ENCODE results near the gene GDPD1.
"Not testable (repeated sequence)": the region's sequence is repeated elsewhere in the genome, so short reads cannot be mapped to it uniquely, and the experiment has no call there.

GDPD1 gene

GRCh38 chr17:59193336-59193862 lies 26.9 kb upstream of the GDPD1 start:
- no peaks in the 10 kb centered on the region for H3K9me3 ChIP-seq (ENCODE audit: control insufficient read depth in 1 of 2, low read length in 2 of 2)
- H3K27me3 ChIP-seq (ENCODE audit: low read depth, low read length): no peaks in the 10 kb centered on the region
- no peak overlapping the region for H3K4me3 ChIP-seq (ENCODE audit: low read depth in 1 of 2, low read length in 2 of 2)
- H3K27ac ChIP-seq (ENCODE audit: low read length): no peak overlapping the region
- H3K4me1 ChIP-seq (ENCODE audit: control insufficient read depth in 1 of 2, insufficient read depth in 2 of 2, low read length in 2 of 2): no peaks in the 10 kb centered on the region
- no peaks in the 10 kb centered on the region for H3K36me3 ChIP-seq (ENCODE audit: control insufficient read depth in 1 of 2, insufficient read depth in 2 of 2, low read length in 2 of 2)

- Histone ChIP-seq H3K36me3 (ENCODE audit: control insufficient read depth in 1 of 2, insufficient read depth in 2 of 2, low read length in 2 of 2) (no peaks in the 10 kb centered on the region), H3K9me3 (ENCODE audit: control insufficient read depth in 1 of 2, low read length in 2 of 2) (no peaks in the 10 kb centered on the region), H3K4me1 (ENCODE audit: control insufficient read depth in 1 of 2, insufficient read depth in 2 of 2, low read length in 2 of 2) (no peaks in the 10 kb centered on the region), H3K27me3 (ENCODE audit: low read depth, low read length) (no peaks in the 10 kb centered on the region), H3K27ac (ENCODE audit: low read length) (no peak overlapping the region), H3K4me3 (ENCODE audit: low read depth in 1 of 2, low read length in 2 of 2) (no peak overlapping the region)
These were observed 20.9 kb upstream of the GDPD1 start for GRCh38 chr17:59199398-59199797.

- Histone ChIP-seq H3K9me3 (ENCODE audit: control insufficient read depth in 1 of 2, low read length in 2 of 2) (no peaks in the 10 kb centered on the region), H3K27ac (ENCODE audit: low read length) (no peak overlapping the region), H3K36me3 (ENCODE audit: control insufficient read depth in 1 of 2, insufficient read depth in 2 of 2, low read length in 2 of 2) (no peaks in the 10 kb centered on the region), H3K27me3 (ENCODE audit: low read depth, low read length) (no peaks in the 10 kb centered on the region), H3K4me1 (ENCODE audit: control insufficient read depth in 1 of 2, insufficient read depth in 2 of 2, low read length in 2 of 2) (no peaks in the 10 kb centered on the region), H3K4me3 (ENCODE audit: low read depth in 1 of 2, low read length in 2 of 2) (no peak overlapping the region)
These were observed 18.0 kb upstream of the GDPD1 start for GRCh38 chr17:59202320-59202719.

GRCh38 chr17:59219370-59219769 lies 941 bp upstream of the GDPD1 start:
- Histone ChIP-seq H3K27ac (ENCODE audit: low read length) (no peak overlapping the region), H3K4me3 (ENCODE audit: low read depth in 1 of 2, low read length in 2 of 2) (peak overlapping the region in 1 of 2 donors; percentile 99), H3K9me3 (ENCODE audit: control insufficient read depth in 1 of 2, low read length in 2 of 2) (no peaks in the 10 kb centered on the region), H3K27me3 (ENCODE audit: low read depth, low read length) (no peaks in the 10 kb centered on the region), H3K4me1 (ENCODE audit: control insufficient read depth in 1 of 2, insufficient read depth in 2 of 2, low read length in 2 of 2) (peaks cover 0 to 5% of the 10 kb centered on the region in 2 donors), H3K36me3 (ENCODE audit: control insufficient read depth in 1 of 2, insufficient read depth in 2 of 2, low read length in 2 of 2) (peaks cover 0 to 6% of the 10 kb centered on the region in 2 donors)

- no peaks in the 10 kb centered on the region for H3K36me3 ChIP-seq (ENCODE audit: control insufficient read depth in 1 of 2, insufficient read depth in 2 of 2, low read length in 2 of 2)
- H3K4me1 ChIP-seq (ENCODE audit: control insufficient read depth in 1 of 2, insufficient read depth in 2 of 2, low read length in 2 of 2): peaks cover 0 to 5% of the 10 kb centered on the region in 2 donors
- peak overlapping the region; percentile 7 for H3K27ac ChIP-seq (ENCODE audit: low read length)
- no peaks in the 10 kb centered on the region for H3K9me3 ChIP-seq (ENCODE audit: control insufficient read depth in 1 of 2, low read length in 2 of 2)
- no peaks in the 10 kb centered on the region for H3K27me3 ChIP-seq (ENCODE audit: low read depth, low read length)
- H3K4me3 ChIP-seq (ENCODE audit: low read depth in 1 of 2, low read length in 2 of 2): peak overlapping the region; percentile 97 to 99
These were observed 351 bp upstream of the GDPD1 start for GRCh38 chr17:59219992-59220327.

GRCh38 chr17:59221159-59221847 lies 992 bp downstream of the GDPD1 start:
- Histone ChIP-seq H3K27ac (ENCODE audit: low read length) (no peak overlapping the region), H3K27me3 (ENCODE audit: low read depth, low read length) (no peaks in the 10 kb centered on the region), H3K9me3 (ENCODE audit: control insufficient read depth in 1 of 2, low read length in 2 of 2) (no peaks in the 10 kb centered on the region), H3K4me3 (ENCODE audit: low read depth in 1 of 2, low read length in 2 of 2) (peak overlapping the region; percentile 97 to 99), H3K36me3 (ENCODE audit: control insufficient read depth in 1 of 2, insufficient read depth in 2 of 2, low read length in 2 of 2) (no peaks in the 10 kb centered on the region), H3K4me1 (ENCODE audit: control insufficient read depth in 1 of 2, insufficient read depth in 2 of 2, low read length in 2 of 2) (peaks cover 0 to 5% of the 10 kb centered on the region in 2 donors)

- Histone ChIP-seq H3K4me1 (ENCODE audit: control insufficient read depth in 1 of 2, insufficient read depth in 2 of 2, low read length in 2 of 2) (peaks cover 0 to 5% of the 10 kb centered on the region in 2 donors), H3K4me3 (ENCODE audit: low read depth in 1 of 2, low read length in 2 of 2) (no peak overlapping the region), H3K9me3 (ENCODE audit: control insufficient read depth in 1 of 2, low read length in 2 of 2) (no peaks in the 10 kb centered on the region), H3K27me3 (ENCODE audit: low read depth, low read length) (no peaks in the 10 kb centered on the region), H3K27ac (ENCODE audit: low read length) (no peak overlapping the region), H3K36me3 (ENCODE audit: control insufficient read depth in 1 of 2, insufficient read depth in 2 of 2, low read length in 2 of 2) (no peaks in the 10 kb centered on the region)
These were observed 3.5 kb downstream of the GDPD1 start for GRCh38 chr17:59223813-59224212.

GRCh38 chr17:59228588-59228987 lies 8.3 kb downstream of the GDPD1 start:
- H3K9me3 ChIP-seq (ENCODE audit: control insufficient read depth in 1 of 2, low read length in 2 of 2); H3K27ac ChIP-seq (ENCODE audit: low read length); H3K4me3 ChIP-seq (ENCODE audit: low read depth in 1 of 2, low read length in 2 of 2); H3K36me3 ChIP-seq (ENCODE audit: control insufficient read depth in 1 of 2, insufficient read depth in 2 of 2, low read length in 2 of 2); H3K4me1 ChIP-seq (ENCODE audit: control insufficient read depth in 1 of 2, insufficient read depth in 2 of 2, low read length in 2 of 2); H3K27me3 ChIP-seq (ENCODE audit: low read depth, low read length): not testable (repeated sequence)

GRCh38 chr17:59230764-59231163 lies 10.5 kb downstream of the GDPD1 start:
- H3K27me3 ChIP-seq (ENCODE audit: low read depth, low read length): no peaks in the 10 kb centered on the region
- no peaks in the 10 kb centered on the region for H3K4me1 ChIP-seq (ENCODE audit: control insufficient read depth in 1 of 2, insufficient read depth in 2 of 2, low read length in 2 of 2)
- H3K9me3 ChIP-seq (ENCODE audit: control insufficient read depth in 1 of 2, low read length in 2 of 2): no peaks in the 10 kb centered on the region
- no peak overlapping the region for H3K27ac ChIP-seq (ENCODE audit: low read length)
- no peaks in the 10 kb centered on the region for H3K36me3 ChIP-seq (ENCODE audit: control insufficient read depth in 1 of 2, insufficient read depth in 2 of 2, low read length in 2 of 2)
- no peak overlapping the region for H3K4me3 ChIP-seq (ENCODE audit: low read depth in 1 of 2, low read length in 2 of 2)

GRCh38 chr17:59234631-59235030 lies 14.3 kb downstream of the GDPD1 start:
- no peaks in the 10 kb centered on the region for H3K27me3 ChIP-seq (ENCODE audit: low read depth, low read length)
- H3K9me3 ChIP-seq (ENCODE audit: control insufficient read depth in 1 of 2, low read length in 2 of 2): no peaks in the 10 kb centered on the region
- no peaks in the 10 kb centered on the region for H3K36me3 ChIP-seq (ENCODE audit: control insufficient read depth in 1 of 2, insufficient read depth in 2 of 2, low read length in 2 of 2)
- H3K4me1 ChIP-seq (ENCODE audit: control insufficient read depth in 1 of 2, insufficient read depth in 2 of 2, low read length in 2 of 2): no peaks in the 10 kb centered on the region
- no peak overlapping the region for H3K4me3 ChIP-seq (ENCODE audit: low read depth in 1 of 2, low read length in 2 of 2)
- no peak overlapping the region for H3K27ac ChIP-seq (ENCODE audit: low read length)

GRCh38 chr17:59238906-59239305 lies 18.6 kb downstream of the GDPD1 start:
- H3K4me3 ChIP-seq (ENCODE audit: low read depth in 1 of 2, low read length in 2 of 2): no peak overlapping the region
- H3K4me1 ChIP-seq (ENCODE audit: control insufficient read depth in 1 of 2, insufficient read depth in 2 of 2, low read length in 2 of 2): no peaks in the 10 kb centered on the region
- H3K27me3 ChIP-seq (ENCODE audit: low read depth, low read length): no peaks in the 10 kb centered on the region
- H3K36me3 ChIP-seq (ENCODE audit: control insufficient read depth in 1 of 2, insufficient read depth in 2 of 2, low read length in 2 of 2): no peaks in the 10 kb centered on the region
- H3K9me3 ChIP-seq (ENCODE audit: control insufficient read depth in 1 of 2, low read length in 2 of 2): no peaks in the 10 kb centered on the region
- H3K27ac ChIP-seq (ENCODE audit: low read length): no peak overlapping the region

GRCh38 chr17:59244081-59244480 lies 23.8 kb downstream of the GDPD1 start:
- no peak overlapping the region for H3K27ac ChIP-seq (ENCODE audit: low read length)
- H3K9me3 ChIP-seq (ENCODE audit: control insufficient read depth in 1 of 2, low read length in 2 of 2): no peaks in the 10 kb centered on the region
- H3K4me3 ChIP-seq (ENCODE audit: low read depth in 1 of 2, low read length in 2 of 2): no peak overlapping the region
- no peaks in the 10 kb centered on the region for H3K36me3 ChIP-seq (ENCODE audit: control insufficient read depth in 1 of 2, insufficient read depth in 2 of 2, low read length in 2 of 2)
- no peaks in the 10 kb centered on the region for H3K4me1 ChIP-seq (ENCODE audit: control insufficient read depth in 1 of 2, insufficient read depth in 2 of 2, low read length in 2 of 2)
- H3K27me3 ChIP-seq (ENCODE audit: low read depth, low read length): no peaks in the 10 kb centered on the region
